Measurements from ENCODE around the gene LIPC. TPM values are rescaled to one million over a fixed set of nuclear protein-coding genes. Genes with fewer than 3 reads are reported as not detected.

The LIPC gene
- total and polyA plus RNA-seq, 2 experiments from 2014 or later: not detected

DNA sequence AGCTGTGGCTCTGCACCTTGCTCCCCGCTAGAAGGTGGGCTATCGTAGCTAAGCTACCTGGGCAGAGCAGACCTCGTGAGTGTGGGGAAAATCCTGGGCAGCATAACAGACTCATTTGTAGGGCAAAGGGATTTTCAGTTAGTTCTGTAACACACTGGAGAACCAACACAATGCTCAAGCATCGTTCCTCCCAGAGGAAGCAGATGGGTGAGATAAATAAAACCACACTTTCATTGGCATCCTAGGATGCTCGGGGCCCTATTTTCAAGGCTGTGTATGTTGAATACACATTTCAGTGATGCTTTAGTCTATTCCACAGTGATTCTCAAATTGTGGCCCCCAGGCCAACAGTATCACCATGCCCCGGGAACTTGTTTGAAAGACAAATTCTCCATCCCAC lies 20.0 kb downstream of the LIPC start:
- Histone ChIP-seq H2AFZ (no peak overlapping the region), H3K36me3 (ENCODE audit: insufficient read depth) (no peaks in the 10 kb centered on the region), H3K9me2 (ENCODE audit: insufficient read depth) (0 out of 2 replicates have a peak, but pooled peaks cover 3% of the 10 kb centered on the region), H3F3A (replicated peaks; ENCODE audit: low read depth) (no peaks in the 10 kb centered on the region), H4K20me1 (replicated peaks; ENCODE audit: insufficient read depth) (no peaks in the 10 kb centered on the region), H3K4me1 (ENCODE audit: insufficient read depth) (no peaks in the 10 kb centered on the region), H3K79me2 (replicated peaks; ENCODE audit: insufficient read depth) (no peaks in the 10 kb centered on the region), H3K27ac (ENCODE audit: low read depth) (no peak overlapping the region), H3K4me2 (no peak overlapping the region), H3K27me3 (ENCODE audit: insufficient read depth) (no peaks in the 10 kb centered on the region), H3K4me3 (no peak overlapping the region)
- Mint-ChIP-seq H3K4me1 (peaks cover 2% of the 10 kb centered on the region; the same call in 1 of the 3 replicates), H3K27me3 (ENCODE audit: insufficient read depth, low read depth, poor library complexity) (peaks cover 3% of the 10 kb centered on the region), H3K36me3 (ENCODE audit: low read depth) (no peaks in the 10 kb centered on the region), H3K4me3 (no peak overlapping the region), H3K9me3 (no peaks in the 10 kb centered on the region), H3K27ac (no peak overlapping the region)
- ATAC-seq (no peak), DNase-seq (ENCODE audit: low spot score) (no peak)
- TF ChIP-seq CREB1 (CRISPR knock-in tag; IDR thresholded peaks at IDR 0.05; ENCODE audit: low read depth): no peak
- TF ChIP-seq, protein P1, sequence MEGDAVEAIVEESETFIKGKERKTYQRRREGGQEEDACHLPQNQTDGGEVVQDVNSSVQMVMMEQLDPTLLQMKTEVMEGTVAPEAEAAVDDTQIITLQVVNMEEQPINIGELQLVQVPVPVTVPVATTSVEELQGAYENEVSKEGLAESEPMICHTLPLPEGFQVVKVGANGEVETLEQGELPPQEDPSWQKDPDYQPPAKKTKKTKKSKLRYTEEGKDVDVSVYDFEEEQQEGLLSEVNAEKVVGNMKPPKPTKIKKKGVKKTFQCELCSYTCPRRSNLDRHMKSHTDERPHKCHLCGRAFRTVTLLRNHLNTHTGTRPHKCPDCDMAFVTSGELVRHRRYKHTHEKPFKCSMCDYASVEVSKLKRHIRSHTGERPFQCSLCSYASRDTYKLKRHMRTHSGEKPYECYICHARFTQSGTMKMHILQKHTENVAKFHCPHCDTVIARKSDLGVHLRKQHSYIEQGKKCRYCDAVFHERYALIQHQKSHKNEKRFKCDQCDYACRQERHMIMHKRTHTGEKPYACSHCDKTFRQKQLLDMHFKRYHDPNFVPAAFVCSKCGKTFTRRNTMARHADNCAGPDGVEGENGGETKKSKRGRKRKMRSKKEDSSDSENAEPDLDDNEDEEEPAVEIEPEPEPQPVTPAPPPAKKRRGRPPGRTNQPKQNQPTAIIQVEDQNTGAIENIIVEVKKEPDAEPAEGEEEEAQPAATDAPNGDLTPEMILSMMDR (conservative IDR thresholded peaks at IDR 0.05; ENCODE audit: low read depth in 2 of 2): no peak
- TF ChIP-seq STAT1 (IDR thresholded peaks at IDR 0.05; ENCODE audit: unreplicated experiment): no peak
- TF ChIP-seq EZH2 (IDR thresholded peaks at IDR 0.05; ENCODE audit: low read depth, unreplicated experiment): no peak
- TF ChIP-seq EZH2phosphoT487 (IDR thresholded peaks at IDR 0.05; ENCODE audit: unreplicated experiment): no peak
- TF ChIP-seq, protein P2, sequence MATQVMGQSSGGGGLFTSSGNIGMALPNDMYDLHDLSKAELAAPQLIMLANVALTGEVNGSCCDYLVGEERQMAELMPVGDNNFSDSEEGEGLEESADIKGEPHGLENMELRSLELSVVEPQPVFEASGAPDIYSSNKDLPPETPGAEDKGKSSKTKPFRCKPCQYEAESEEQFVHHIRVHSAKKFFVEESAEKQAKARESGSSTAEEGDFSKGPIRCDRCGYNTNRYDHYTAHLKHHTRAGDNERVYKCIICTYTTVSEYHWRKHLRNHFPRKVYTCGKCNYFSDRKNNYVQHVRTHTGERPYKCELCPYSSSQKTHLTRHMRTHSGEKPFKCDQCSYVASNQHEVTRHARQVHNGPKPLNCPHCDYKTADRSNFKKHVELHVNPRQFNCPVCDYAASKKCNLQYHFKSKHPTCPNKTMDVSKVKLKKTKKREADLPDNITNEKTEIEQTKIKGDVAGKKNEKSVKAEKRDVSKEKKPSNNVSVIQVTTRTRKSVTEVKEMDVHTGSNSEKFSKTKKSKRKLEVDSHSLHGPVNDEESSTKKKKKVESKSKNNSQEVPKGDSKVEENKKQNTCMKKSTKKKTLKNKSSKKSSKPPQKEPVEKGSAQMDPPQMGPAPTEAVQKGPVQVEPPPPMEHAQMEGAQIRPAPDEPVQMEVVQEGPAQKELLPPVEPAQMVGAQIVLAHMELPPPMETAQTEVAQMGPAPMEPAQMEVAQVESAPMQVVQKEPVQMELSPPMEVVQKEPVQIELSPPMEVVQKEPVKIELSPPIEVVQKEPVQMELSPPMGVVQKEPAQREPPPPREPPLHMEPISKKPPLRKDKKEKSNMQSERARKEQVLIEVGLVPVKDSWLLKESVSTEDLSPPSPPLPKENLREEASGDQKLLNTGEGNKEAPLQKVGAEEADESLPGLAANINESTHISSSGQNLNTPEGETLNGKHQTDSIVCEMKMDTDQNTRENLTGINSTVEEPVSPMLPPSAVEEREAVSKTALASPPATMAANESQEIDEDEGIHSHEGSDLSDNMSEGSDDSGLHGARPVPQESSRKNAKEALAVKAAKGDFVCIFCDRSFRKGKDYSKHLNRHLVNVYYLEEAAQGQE (IDR thresholded peaks at IDR 0.05; ENCODE audit: unreplicated experiment): no peak
- TF ChIP-seq NANOG (IDR thresholded peaks at IDR 0.05; ENCODE audit: borderline replicate concordance): no peak
- TF ChIP-seq, protein P3, sequence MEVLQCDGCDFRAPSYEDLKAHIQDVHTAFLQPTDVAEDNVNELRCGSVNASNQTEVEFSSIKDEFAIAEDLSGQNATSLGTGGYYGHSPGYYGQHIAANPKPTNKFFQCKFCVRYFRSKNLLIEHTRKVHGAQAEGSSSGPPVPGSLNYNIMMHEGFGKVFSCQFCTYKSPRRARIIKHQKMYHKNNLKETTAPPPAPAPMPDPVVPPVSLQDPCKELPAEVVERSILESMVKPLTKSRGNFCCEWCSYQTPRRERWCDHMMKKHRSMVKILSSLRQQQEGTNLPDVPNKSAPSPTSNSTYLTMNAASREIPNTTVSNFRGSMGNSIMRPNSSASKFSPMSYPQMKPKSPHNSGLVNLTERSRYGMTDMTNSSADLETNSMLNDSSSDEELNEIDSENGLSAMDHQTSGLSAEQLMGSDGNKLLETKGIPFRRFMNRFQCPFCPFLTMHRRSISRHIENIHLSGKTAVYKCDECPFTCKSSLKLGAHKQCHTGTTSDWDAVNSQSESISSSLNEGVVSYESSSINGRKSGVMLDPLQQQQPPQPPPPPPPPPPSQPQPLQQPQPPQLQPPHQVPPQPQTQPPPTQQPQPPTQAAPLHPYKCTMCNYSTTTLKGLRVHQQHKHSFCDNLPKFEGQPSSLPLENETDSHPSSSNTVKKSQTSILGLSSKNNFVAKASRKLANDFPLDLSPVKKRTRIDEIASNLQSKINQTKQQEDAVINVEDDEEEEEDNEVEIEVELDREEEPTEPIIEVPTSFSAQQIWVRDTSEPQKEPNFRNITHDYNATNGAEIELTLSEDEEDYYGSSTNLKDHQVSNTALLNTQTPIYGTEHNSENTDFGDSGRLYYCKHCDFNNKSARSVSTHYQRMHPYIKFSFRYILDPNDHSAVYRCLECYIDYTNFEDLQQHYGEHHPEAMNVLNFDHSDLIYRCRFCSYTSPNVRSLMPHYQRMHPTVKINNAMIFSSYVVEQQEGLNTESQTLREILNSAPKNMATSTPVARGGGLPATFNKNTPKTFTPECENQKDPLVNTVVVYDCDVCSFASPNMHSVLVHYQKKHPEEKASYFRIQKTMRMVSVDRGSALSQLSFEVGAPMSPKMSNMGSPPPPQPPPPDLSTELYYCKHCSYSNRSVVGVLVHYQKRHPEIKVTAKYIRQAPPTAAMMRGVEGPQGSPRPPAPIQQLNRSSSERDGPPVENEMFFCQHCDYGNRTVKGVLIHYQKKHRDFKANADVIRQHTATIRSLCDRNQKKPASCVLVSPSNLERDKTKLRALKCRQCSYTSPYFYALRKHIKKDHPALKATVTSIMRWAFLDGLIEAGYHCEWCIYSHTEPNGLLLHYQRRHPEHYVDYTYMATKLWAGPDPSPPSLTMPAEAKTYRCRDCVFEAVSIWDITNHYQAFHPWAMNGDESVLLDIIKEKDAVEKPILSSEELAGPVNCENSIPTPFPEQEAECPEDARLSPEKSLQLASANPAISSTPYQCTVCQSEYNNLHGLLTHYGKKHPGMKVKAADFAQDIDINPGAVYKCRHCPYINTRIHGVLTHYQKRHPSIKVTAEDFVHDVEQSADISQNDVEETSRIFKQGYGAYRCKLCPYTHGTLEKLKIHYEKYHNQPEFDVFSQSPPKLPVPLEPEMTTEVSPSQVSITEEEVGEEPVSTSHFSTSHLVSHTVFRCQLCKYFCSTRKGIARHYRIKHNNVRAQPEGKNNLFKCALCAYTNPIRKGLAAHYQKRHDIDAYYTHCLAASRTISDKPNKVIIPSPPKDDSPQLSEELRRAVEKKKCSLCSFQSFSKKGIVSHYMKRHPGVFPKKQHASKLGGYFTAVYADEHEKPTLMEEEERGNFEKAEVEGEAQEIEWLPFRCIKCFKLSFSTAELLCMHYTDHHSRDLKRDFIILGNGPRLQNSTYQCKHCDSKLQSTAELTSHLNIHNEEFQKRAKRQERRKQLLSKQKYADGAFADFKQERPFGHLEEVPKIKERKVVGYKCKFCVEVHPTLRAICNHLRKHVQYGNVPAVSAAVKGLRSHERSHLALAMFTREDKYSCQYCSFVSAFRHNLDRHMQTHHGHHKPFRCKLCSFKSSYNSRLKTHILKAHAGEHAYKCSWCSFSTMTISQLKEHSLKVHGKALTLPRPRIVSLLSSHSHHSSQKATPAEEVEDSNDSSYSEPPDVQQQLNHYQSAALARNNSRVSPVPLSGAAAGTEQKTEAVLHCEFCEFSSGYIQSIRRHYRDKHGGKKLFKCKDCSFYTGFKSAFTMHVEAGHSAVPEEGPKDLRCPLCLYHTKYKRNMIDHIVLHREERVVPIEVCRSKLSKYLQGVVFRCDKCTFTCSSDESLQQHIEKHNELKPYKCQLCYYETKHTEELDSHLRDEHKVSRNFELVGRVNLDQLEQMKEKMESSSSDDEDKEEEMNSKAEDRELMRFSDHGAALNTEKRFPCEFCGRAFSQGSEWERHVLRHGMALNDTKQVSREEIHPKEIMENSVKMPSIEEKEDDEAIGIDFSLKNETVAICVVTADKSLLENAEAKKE (CRISPR knock-in tag; IDR thresholded peaks at IDR 0.05): no peak
- TF ChIP-seq, protein P4, sequence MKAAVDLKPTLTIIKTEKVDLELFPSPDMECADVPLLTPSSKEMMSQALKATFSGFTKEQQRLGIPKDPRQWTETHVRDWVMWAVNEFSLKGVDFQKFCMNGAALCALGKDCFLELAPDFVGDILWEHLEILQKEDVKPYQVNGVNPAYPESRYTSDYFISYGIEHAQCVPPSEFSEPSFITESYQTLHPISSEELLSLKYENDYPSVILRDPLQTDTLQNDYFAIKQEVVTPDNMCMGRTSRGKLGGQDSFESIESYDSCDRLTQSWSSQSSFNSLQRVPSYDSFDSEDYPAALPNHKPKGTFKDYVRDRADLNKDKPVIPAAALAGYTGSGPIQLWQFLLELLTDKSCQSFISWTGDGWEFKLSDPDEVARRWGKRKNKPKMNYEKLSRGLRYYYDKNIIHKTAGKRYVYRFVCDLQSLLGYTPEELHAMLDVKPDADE (IDR thresholded peaks at IDR 0.05): no peak
- TF ChIP-seq JUNB (IDR thresholded peaks at IDR 0.05; ENCODE audit: unreplicated experiment): no peak
